Neural progenitor cell (in vitro differentiated cells): ENCODE data around the gene CELSR1. TPM values are rescaled to one million over a fixed set of nuclear protein-coding genes. Genes with fewer than 3 reads are reported as not detected.

Experiments
- DNase-seq: peaks from one replicate; pipeline ENCODE4 v3.0.0-alpha.2; 2016; ENCODE audit warnings: low spot score
- H2AFZ ChIP-seq: fragments of 200-600 bp; sonication (generic); replicated peaks from 2 replicates; pipeline ENCODE4 v1.6.1; 2016; ENCODE audit warnings: antibody characterized with exemption
- H3F3A ChIP-seq: fragments of 200-600 bp; sonication (generic); 2 replicates; pipeline ENCODE4 v1.6.1; 2016; ENCODE audit warnings: antibody characterized with exemption, low read depth
- H3K27ac ChIP-seq: fragments of 200-600 bp; sonication (generic); 2 replicates; pipeline ENCODE4 v1.5.1; 2016; ENCODE audit warnings: mild to moderate bottlenecking
- H3K27me3 ChIP-seq: fragments of 200-600 bp; sonication (generic); 2 replicates; pipeline ENCODE4 v1.6.1; 2016; ENCODE audit warnings: mild to moderate bottlenecking, moderate library complexity
- H3K36me3 ChIP-seq: fragments of 200-600 bp; sonication (generic); 2 replicates; pipeline ENCODE4 v1.5.1; 2016
- H3K4me1 ChIP-seq: fragments of 200-600 bp; sonication (generic); 2 replicates; pipeline ENCODE4 v1.6.1; 2016; ENCODE audit warnings: mixed run types
- H3K4me2 ChIP-seq: fragments of 200-600 bp; sonication (generic); 2 replicates; pipeline ENCODE4 v1.6.1; 2016
- H3K4me3 ChIP-seq: fragments of 200-600 bp; sonication (generic); 2 replicates; pipeline ENCODE4 v1.5.1; 2016
- H3K79me2 ChIP-seq: fragments of 200-600 bp; sonication (generic); 2 replicates; pipeline ENCODE4 v1.6.1; 2016; ENCODE audit warnings: low read depth
- H3K9ac ChIP-seq: fragments of 200-600 bp; sonication (generic); 2 replicates; pipeline ENCODE4 v1.6.1; 2016
- H3K9me3 ChIP-seq: fragments of 200-600 bp; sonication (generic); 2 replicates; pipeline ENCODE4 v1.5.1; 2016; ENCODE audit warnings: low read depth
- H4K20me1 ChIP-seq: fragments of 200-600 bp; sonication (generic); 2 replicates; pipeline ENCODE4 v1.6.1; 2016; ENCODE audit warnings: low read depth
- H3K27ac Mint-ChIP-seq: 3 replicates; pipeline ENCODE4 v1.8.0; 2021; ENCODE audit warnings: mixed read lengths
- H3K27me3 Mint-ChIP-seq: 2 replicates; pipeline ENCODE4 v1.8.0; 2022; ENCODE audit warnings: low read depth, mild to moderate bottlenecking, inconsistent platforms, moderate library complexity, mixed read lengths; ENCODE audit not compliant: insufficient read depth
- H3K36me3 Mint-ChIP-seq: 3 replicates; pipeline ENCODE4 v1.8.0; 2021; ENCODE audit warnings: mixed read lengths
- H3K4me1 Mint-ChIP-seq: 3 replicates; pipeline ENCODE4 v1.8.0; 2021; ENCODE audit warnings: mixed read lengths
- H3K4me3 Mint-ChIP-seq: 3 replicates; pipeline ENCODE4 v1.8.0; 2021; ENCODE audit warnings: mild to moderate bottlenecking, moderate library complexity, mixed read lengths
- H3K9me3 Mint-ChIP-seq: 3 replicates; pipeline ENCODE4 v1.8.0; 2020; ENCODE audit warnings: mixed read lengths
- CTCF ChIP-seq: fragments of 200-600 bp; sonication (generic); IDR thresholded peaks from 2 replicates; pipeline ENCODE4 v1.5.1; 2017; ENCODE audit warnings: antibody characterized with exemption, mild to moderate bottlenecking
- EZH2 ChIP-seq: fragments of 200-600 bp; sonication (generic); IDR thresholded peaks from 2 replicates; pipeline ENCODE4 v1.6.1; 2017; ENCODE audit warnings: antibody characterized with exemption, mild to moderate bottlenecking, moderate library complexity
- EZH2phosphoT487 ChIP-seq: fragments of 200-600 bp; sonication (generic); IDR thresholded peaks from 2 replicates; pipeline ENCODE4 v1.6.1; 2017; ENCODE audit warnings: antibody characterized with exemption
- total RNA-seq: library from RNA; depleted of rRNA; stranded (reverse); fragments of >200 nt; gene quantifications from 2 replicates; pipeline ENCODE4 v1.2.3, GENCODE V29; 2015; ENCODE audit warnings: low replicate concordance

Gene CELSR1
- total RNA-seq, 1 donor from 2014 or later = 12.3 TPM

DNA sequence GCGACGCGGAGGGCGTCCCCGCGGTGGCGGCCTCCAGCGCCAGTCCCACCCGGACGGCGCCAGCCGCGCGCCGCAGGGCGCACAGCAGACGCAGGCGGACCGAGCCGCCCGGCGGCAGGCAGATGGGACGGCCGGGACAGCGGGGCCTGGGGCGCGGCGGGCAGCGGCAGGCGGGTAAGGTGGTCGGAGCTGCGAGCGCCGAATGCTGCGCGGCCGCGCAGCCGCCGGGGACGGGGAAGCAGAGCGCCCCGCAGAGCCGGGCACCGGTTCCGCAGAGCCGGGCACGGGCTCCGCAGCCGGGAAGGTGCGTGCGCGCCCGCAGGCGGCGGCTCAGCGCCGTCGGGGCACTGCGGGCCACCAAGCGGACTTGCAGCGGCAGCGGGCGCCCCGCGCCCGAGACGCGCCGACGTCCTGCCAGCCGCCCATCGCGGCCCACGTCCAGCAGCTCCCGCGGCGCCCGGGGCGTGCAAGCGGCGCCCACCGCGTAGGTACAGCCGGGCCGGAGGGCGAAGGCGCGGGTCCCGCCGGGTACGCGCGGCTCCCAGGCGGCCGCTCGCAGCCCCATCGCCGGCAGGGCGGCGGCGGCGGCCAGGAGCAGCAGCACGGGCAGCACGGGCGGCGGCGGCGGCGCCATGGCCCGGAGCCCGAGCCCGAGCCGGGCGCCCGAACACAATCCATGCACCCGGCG, 739 bp downstream of the CELSR1 start:
- Histone ChIP-seq H3K27me3 (peaks cover 42% of the 10 kb centered on the region), H3F3A (peaks cover 34% of the 10 kb centered on the region), H3K4me3 (peak overlapping the region; percentile 88), H4K20me1 (peaks cover 40% of the 10 kb centered on the region), H2AFZ (peak overlapping the region; percentile 82), H3K4me1 (peaks cover 13% of the 10 kb centered on the region), H3K36me3 (peaks cover 7% of the 10 kb centered on the region), H3K4me2 (peak overlapping the region; percentile 92), H3K79me2 (peaks cover 44% of the 10 kb centered on the region), H3K27ac (no peak overlapping the region), H3K9me3 (no peaks in the 10 kb centered on the region), H3K9ac (no peak overlapping the region)
- peaks cover 33% of the 10 kb centered on the region for H3K4me1 Mint-ChIP-seq
- no peak overlapping the region for H3K27ac Mint-ChIP-seq
- DNase-seq = peak; percentile 71
- TF ChIP-seq EZH2 (no peak), CTCF (no peak), EZH2phosphoT487 (no peak)
- H3K9me3 Mint-ChIP-seq = peaks cover 36% of the 10 kb centered on the region
- no peak overlapping the region for H3K4me3 Mint-ChIP-seq
- H3K36me3 Mint-ChIP-seq = peaks cover 32% of the 10 kb centered on the region
- peaks cover 14% of the 10 kb centered on the region for H3K27me3 Mint-ChIP-seq

GRCh38 chr22:46535876-46536536, 1.4 kb downstream of the CELSR1 start:
- Histone ChIP-seq H3K79me2 (peaks cover 51% of the 10 kb centered on the region), H3K36me3 (peaks cover 7% of the 10 kb centered on the region), H3K4me1 (peaks cover 13% of the 10 kb centered on the region), H3F3A (peaks cover 29% of the 10 kb centered on the region), H2AFZ (no peak overlapping the region), H4K20me1 (peaks cover 45% of the 10 kb centered on the region), H3K4me2 (peak overlapping the region; percentile 68), H3K4me3 (peak overlapping the region; percentile 88), H3K27me3 (peaks cover 42% of the 10 kb centered on the region), H3K27ac (no peak overlapping the region), H3K9me3 (no peaks in the 10 kb centered on the region), H3K9ac (no peak overlapping the region)
- peaks cover 35% of the 10 kb centered on the region for H3K4me1 Mint-ChIP-seq
- H3K4me3 Mint-ChIP-seq = peak overlapping the region; percentile 79
- peaks cover 36% of the 10 kb centered on the region for H3K36me3 Mint-ChIP-seq
- no peak overlapping the region for H3K27ac Mint-ChIP-seq
- DNase-seq = no peak
- H3K9me3 Mint-ChIP-seq = peaks cover 37% of the 10 kb centered on the region
- H3K27me3 Mint-ChIP-seq = peaks cover 14% of the 10 kb centered on the region
- TF ChIP-seq EZH2phosphoT487 (no peak), EZH2 (no peak), CTCF (no peak)

- no peak for TF ChIP-seq EZH2
- TF ChIP-seq EZH2phosphoT487 = no peak
- TF ChIP-seq CTCF = no peak
- Histone ChIP-seq H3K79me2 (peaks cover 58% of the 10 kb centered on the region), H3F3A (peaks cover 24% of the 10 kb centered on the region), H3K36me3 (peaks cover 7% of the 10 kb centered on the region), H4K20me1 (peaks cover 45% of the 10 kb centered on the region), H2AFZ (no peak overlapping the region), H3K4me1 (peaks cover 13% of the 10 kb centered on the region), H3K9ac (no peak overlapping the region), H3K27me3 (peaks cover 42% of the 10 kb centered on the region), H3K4me2 (no peak overlapping the region), H3K4me3 (no peak overlapping the region), H3K9me3 (no peaks in the 10 kb centered on the region), H3K27ac (no peak overlapping the region)
- peaks cover 37% of the 10 kb centered on the region for H3K9me3 Mint-ChIP-seq
- no peak for DNase-seq
- H3K4me1 Mint-ChIP-seq = peaks cover 33% of the 10 kb centered on the region
- H3K27me3 Mint-ChIP-seq = peaks cover 19% of the 10 kb centered on the region
- H3K27ac Mint-ChIP-seq = no peak overlapping the region
- peak overlapping the region; percentile 79 for H3K4me3 Mint-ChIP-seq
- H3K36me3 Mint-ChIP-seq = peaks cover 43% of the 10 kb centered on the region
Measured at GRCh38 chr22:46534901-46535630, 2.4 kb downstream of the CELSR1 start.
